Progenitor cell of endocrine pancreas (in vitro differentiated cells): ENCODE measurements around the gene FGFRL1. TPM values are rescaled to one million over a fixed set of nuclear protein-coding genes. Genes with fewer than 3 reads are reported as not detected.

Experiments used
- DNase-seq: peaks from one replicate; pipeline ENCODE4 v3.0.0; 2021; ENCODE audit warnings: low spot score; ENCODE audit not compliant: unreplicated experiment
- H3K27ac Mint-ChIP-seq: 2 replicates; pipeline ENCODE4 v1.8.0; 2021; ENCODE audit warnings: mild to moderate bottlenecking, moderate library complexity, mixed read lengths
- H3K27me3 Mint-ChIP-seq: 2 replicates; pipeline ENCODE4 v1.8.0; 2021; ENCODE audit warnings: mixed read lengths
- H3K36me3 Mint-ChIP-seq: 2 replicates; pipeline ENCODE4 v1.8.0; 2022; ENCODE audit warnings: mixed read lengths; ENCODE audit not compliant: insufficient read depth
- H3K4me1 Mint-ChIP-seq: 2 replicates; pipeline ENCODE4 v1.8.0; 2021; ENCODE audit warnings: low read depth, mixed read lengths
- H3K4me3 Mint-ChIP-seq: 2 replicates; pipeline ENCODE4 v1.8.0; 2021; ENCODE audit warnings: low read depth, mild to moderate bottlenecking, moderate library complexity, mixed read lengths
- H3K9me3 Mint-ChIP-seq: 2 replicates; pipeline ENCODE4 v1.8.0; 2021; ENCODE audit warnings: low read depth, mixed read lengths
- CTCF ChIP-seq: fragments of 200-600 bp; sonication (generic); IDR thresholded peaks from one replicate; pipeline ENCODE4 v1.5.0; 2021; ENCODE audit warnings: antibody characterized with exemption, mild to moderate bottlenecking; ENCODE audit not compliant: unreplicated experiment
- total RNA-seq: library from RNA; stranded (reverse); gene quantifications from 2 replicates; pipeline ENCODE4 v1.2.1, GENCODE V29; 2021

The FGFRL1 gene
- total RNA-seq, 1 donor from 2014 or later = 126 TPM

DNA sequence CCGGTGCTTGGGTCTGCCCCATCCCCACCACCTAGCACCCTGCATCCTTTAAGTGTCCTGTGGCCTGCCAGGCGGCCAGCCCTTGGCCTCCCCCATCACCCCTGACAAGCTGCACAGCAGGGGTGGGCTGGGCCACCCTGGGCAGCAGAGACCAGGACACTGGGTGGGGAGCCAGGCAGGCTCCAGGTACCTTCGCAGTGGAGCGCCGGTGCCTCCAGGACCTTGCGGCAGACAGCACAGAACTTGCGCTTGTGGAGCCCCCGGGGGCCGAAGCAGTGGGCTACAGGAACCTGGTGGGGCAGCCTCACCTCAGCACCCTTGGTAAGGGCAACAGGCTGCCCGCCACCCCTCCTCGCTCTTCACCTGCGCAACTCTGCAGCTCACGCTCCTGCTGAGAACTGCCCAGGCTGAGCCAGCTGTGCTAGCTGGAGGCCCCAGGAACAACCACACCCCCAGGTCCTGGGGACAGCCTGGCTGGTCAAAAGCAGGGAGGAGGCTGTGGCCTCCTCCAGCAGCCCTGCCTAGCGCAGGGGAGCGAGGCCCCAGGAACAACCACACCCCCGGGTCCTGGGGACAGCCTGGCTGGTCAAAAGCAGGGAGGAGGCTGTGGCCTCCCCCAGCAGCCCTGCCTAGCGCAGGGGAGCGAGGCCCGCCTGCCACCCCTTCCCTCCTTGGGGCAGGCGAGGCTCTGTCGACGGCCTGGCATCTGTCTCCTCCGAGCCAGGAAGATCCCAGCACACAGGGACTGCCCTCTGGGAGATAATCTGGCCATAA lies 42.6 kb upstream of the FGFRL1 start:
- H3K27ac Mint-ChIP-seq = no peak overlapping the region
- no peaks in the 10 kb centered on the region for H3K4me1 Mint-ChIP-seq
- TF ChIP-seq CTCF = no peak
- H3K4me3 Mint-ChIP-seq = no peak overlapping the region
- peaks cover 1% of the 10 kb centered on the region for H3K36me3 Mint-ChIP-seq
- no peaks in the 10 kb centered on the region for H3K9me3 Mint-ChIP-seq
- peaks cover 4% of the 10 kb centered on the region for H3K27me3 Mint-ChIP-seq
- DNase-seq = no peak

GRCh38 chr4:970046-970745 lies 41.2 kb upstream of the FGFRL1 start:
- Mint-ChIP-seq H3K27ac (no peak overlapping the region), H3K27me3 (peaks cover 4% of the 10 kb centered on the region), H3K9me3 (no peaks in the 10 kb centered on the region), H3K4me3 (no peak overlapping the region), H3K36me3 (peaks cover 1% of the 10 kb centered on the region), H3K4me1 (no peaks in the 10 kb centered on the region)
- TF ChIP-seq CTCF = no peak
- DNase-seq = no peak

GRCh38 chr4:970854-971520 lies 40.4 kb upstream of the FGFRL1 start:
- no peak for DNase-seq
- Mint-ChIP-seq H3K9me3 (no peaks in the 10 kb centered on the region), H3K4me3 (no peak overlapping the region), H3K4me1 (no peaks in the 10 kb centered on the region), H3K27me3 (peaks cover 4% of the 10 kb centered on the region), H3K36me3 (peaks cover under 1% of the 10 kb centered on the region), H3K27ac (no peak overlapping the region)
- TF ChIP-seq CTCF = no peak

GRCh38 chr4:971666-972500 lies 39.5 kb upstream of the FGFRL1 start:
- no peak for TF ChIP-seq CTCF
- Mint-ChIP-seq H3K27me3 (peaks cover 4% of the 10 kb centered on the region), H3K9me3 (no peaks in the 10 kb centered on the region), H3K4me3 (peak overlapping the region; percentile 56), H3K36me3 (no peaks in the 10 kb centered on the region), H3K4me1 (no peaks in the 10 kb centered on the region), H3K27ac (no peak overlapping the region)
- DNase-seq = no peak
